HEK293 (cell line): Measurements from ENCODE around the gene SCAND1.

ENCODE experiments used
- CTCF ChIA-PET: fragments of 350-600 bp; formaldehyde crosslinking; extraction: SDS; loops from one replicate; lab custom pipeline; 2021; ENCODE audit warnings: antibody characterized with exemption; lab: Yijun Ruan, JAX
- POLR2A ChIA-PET: fragments of 300-600 bp; formaldehyde crosslinking; extraction: SDS; loops from one replicate; lab custom pipeline; 2020; ENCODE audit warnings: antibody characterized with exemption, inconsistent platforms; lab: Yijun Ruan, JAX
- H3K27ac ChIP-seq: fragments of 200-500 bp; sonication (Bioruptor generic); 2 replicates; pipeline ENCODE4 v1.5.1; 2014; ENCODE audit warnings: low read depth, low read length, control low read depth, inconsistent platforms; ENCODE audit errors: extremely low read depth
- H3K36me3 ChIP-seq, 2 experiments: fragments of 200-500 bp in 1 of 2; sonication (Bioruptor generic) in 1 of 2; 1 replicate in 1 of 2; 2 replicates in 1 of 2; pipeline ENCODE4 v1.5.1; 2014 to 2017; ENCODE audit warnings: inconsistent platforms in 2 of 2, low read length in 2 of 2; ENCODE audit not compliant: control insufficient read depth in 2 of 2, insufficient read depth in 1 of 2
- H3K4me1 ChIP-seq: fragments of 200-500 bp; sonication (Bioruptor generic); 2 replicates; pipeline ENCODE4 v1.5.1; 2014; ENCODE audit warnings: mild to moderate bottlenecking, low read length, inconsistent platforms; ENCODE audit not compliant: control insufficient read depth, insufficient read depth
- H3K4me3 ChIP-seq: 2 replicates; pipeline ENCODE4 v1.5.1; 2011; ENCODE audit warnings: low read depth, mild to moderate bottlenecking, control low read depth, low read length, moderate library complexity
- H3K9me3 ChIP-seq: fragments of 200-500 bp; sonication (Bioruptor generic); 2 replicates; pipeline ENCODE4 v1.5.1; 2014; ENCODE audit warnings: low read depth, low read length, inconsistent platforms; ENCODE audit not compliant: control insufficient read depth, insufficient read depth
- GLIS2 ChIP-seq: fragments of 450-650 bp; formaldehyde crosslinking; IDR thresholded peaks from 2 replicates; pipeline ENCODE4 v1.5.1; 2016; ENCODE audit warnings: missing biosample characterization, missing genetic modification characterization
- KLF1 ChIP-seq: fragments of 450-650 bp; formaldehyde crosslinking; IDR thresholded peaks from 2 replicates; pipeline ENCODE4 v1.5.1; 2016; ENCODE audit warnings: missing biosample characterization, missing genetic modification characterization
- KLF16 ChIP-seq: fragments of 450-650 bp; formaldehyde crosslinking; IDR thresholded peaks from 2 replicates; pipeline ENCODE4 v1.5.1; 2017; ENCODE audit warnings: missing biosample characterization, missing genetic modification characterization
- SETDB1 ChIP-seq: IDR thresholded peaks from one replicate; pipeline ENCODE4 v1.6.1; 2017; ENCODE audit warnings: mild to moderate bottlenecking, low read length, moderate library complexity, mixed read lengths; ENCODE audit not compliant: insufficient read length
- ZBTB17 ChIP-seq: fragments of 450-650 bp; formaldehyde crosslinking; IDR thresholded peaks from 2 replicates; pipeline ENCODE4 v1.5.1; 2016; ENCODE audit warnings: missing biosample characterization, missing genetic modification characterization
- ZFP37 ChIP-seq: fragments of 450-650 bp; formaldehyde crosslinking; IDR thresholded peaks from 2 replicates; pipeline ENCODE4 v1.5.1; 2016; ENCODE audit warnings: missing biosample characterization, missing genetic modification characterization
- ZNF140 ChIP-seq: fragments of 450-650 bp; formaldehyde crosslinking; IDR thresholded peaks from 2 replicates; pipeline ENCODE4 v1.5.1; 2016; ENCODE audit warnings: missing biosample characterization, missing genetic modification characterization
- ZNF169 ChIP-seq: fragments of 450-650 bp; formaldehyde crosslinking; IDR thresholded peaks from 2 replicates; pipeline ENCODE4 v1.5.1; 2016; ENCODE audit warnings: missing biosample characterization, missing genetic modification characterization
- ZNF221 ChIP-seq: fragments of 450-650 bp; formaldehyde crosslinking; IDR thresholded peaks from 2 replicates; pipeline ENCODE4 v1.5.1; 2017; ENCODE audit warnings: missing biosample characterization, missing genetic modification characterization, borderline replicate concordance
- ZNF335 ChIP-seq: fragments of 450-650 bp; formaldehyde crosslinking; conservative IDR thresholded peaks from 2 replicates; pipeline ENCODE4 v1.5.1; 2016; ENCODE audit warnings: missing biosample characterization, missing genetic modification characterization
- ZNF37A ChIP-seq: fragments of 450-650 bp; IDR thresholded peaks from 2 replicates; pipeline ENCODE4 v1.5.1; 2018; ENCODE audit warnings: missing biosample characterization, missing genetic modification characterization
- ZNF394 ChIP-seq: fragments of 450-650 bp; formaldehyde crosslinking; IDR thresholded peaks from 2 replicates; pipeline ENCODE4 v1.5.1; 2016; ENCODE audit warnings: missing biosample characterization, missing genetic modification characterization, mild to moderate bottlenecking, moderate library complexity, borderline replicate concordance
- ZNF501 ChIP-seq: fragments of 450-650 bp; formaldehyde crosslinking; IDR thresholded peaks from 2 replicates; pipeline ENCODE4 v1.5.1; 2016; ENCODE audit warnings: missing biosample characterization, missing genetic modification characterization
- ZNF558 ChIP-seq: fragments of 450-650 bp; formaldehyde crosslinking; IDR thresholded peaks from 2 replicates; pipeline ENCODE4 v1.5.1; 2016; ENCODE audit warnings: missing biosample characterization, missing genetic modification characterization
- ZNF561 ChIP-seq: fragments of 450-650 bp; IDR thresholded peaks from 2 replicates; pipeline ENCODE4 v1.5.1; 2018; ENCODE audit warnings: missing biosample characterization, missing genetic modification characterization, borderline replicate concordance
- ZNF600 ChIP-seq: fragments of 450-650 bp; formaldehyde crosslinking; IDR thresholded peaks from 2 replicates; pipeline ENCODE4 v1.5.1; 2016; ENCODE audit warnings: missing biosample characterization, missing genetic modification characterization
- ZSCAN30 ChIP-seq: fragments of 450-650 bp; IDR thresholded peaks from 2 replicates; pipeline ENCODE4 v1.5.1; 2018; ENCODE audit warnings: missing biosample characterization, mild to moderate bottlenecking, missing genetic modification characterization, moderate library complexity
- TF ChIP-seq, protein P1 (sequence below): fragments of 450-650 bp; formaldehyde crosslinking; IDR thresholded peaks from 2 replicates; pipeline ENCODE4 v1.5.1; 2016; ENCODE audit warnings: missing biosample characterization, missing genetic modification characterization
- TF ChIP-seq, protein P2 (sequence below): fragments of 450-650 bp; formaldehyde crosslinking; IDR thresholded peaks from 2 replicates; pipeline ENCODE4 v1.5.1; 2017; ENCODE audit warnings: missing biosample characterization, missing genetic modification characterization
- TF ChIP-seq, protein P3 (sequence below): fragments of 450-650 bp; formaldehyde crosslinking; IDR thresholded peaks from 2 replicates; pipeline ENCODE4 v1.5.1; 2016; ENCODE audit warnings: missing biosample characterization, missing genetic modification characterization
- TF ChIP-seq, protein P4 (sequence below): fragments of 450-650 bp; formaldehyde crosslinking; IDR thresholded peaks from 2 replicates; pipeline ENCODE4 v1.5.1; 2016; ENCODE audit warnings: missing biosample characterization, missing genetic modification characterization

SCAND1 gene

DNA sequence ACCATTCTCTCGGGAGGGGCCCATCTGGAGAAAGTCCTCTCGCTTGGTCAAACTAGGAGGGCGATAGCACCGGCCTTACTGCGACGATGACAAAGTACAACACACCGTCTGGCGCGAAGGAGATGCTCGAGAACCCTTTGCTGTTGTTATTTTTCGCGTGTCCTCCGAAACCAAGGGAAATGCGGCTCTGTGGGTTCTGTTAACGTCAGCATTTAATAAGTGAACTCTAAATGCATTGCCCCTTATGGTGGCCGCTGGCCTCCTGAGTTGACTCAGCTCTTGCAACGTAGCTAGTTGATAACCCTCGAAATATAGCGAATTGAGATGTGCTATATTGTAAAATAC lies 577 bp upstream of the SCAND1 start:
- ChIA-PET POLR2A (interaction anchor here (0.6 to 3.0 kb wide), 21 partner anchors 9 to 500 kb away, joined by 3 to 47 read pairs (median 4); partner anchors contain the start of genes CEP250, CNBD2, CPNE1 and NFS1), CTCF (interaction anchor here (0.5 to 3.9 kb wide), 37 partner anchors 9 to 505 kb away, joined by 3 to 46 read pairs (median 4); partner anchors contain the start of gene CNBD2)
- H3K4me1 ChIP-seq: no peaks in the 10 kb centered on the region
- TF ChIP-seq ZSCAN30 (tag by site-specific recombination) (peak; percentile 88), ZNF221 (tag by site-specific recombination) (no peak), ZNF561 (tag by site-specific recombination) (no peak), GLIS2 (tag by site-specific recombination) (peak; percentile 49; the same call in 1 of the 2 replicates), ZNF335 (peak; percentile 49), SETDB1 (peak; percentile 3)
- TF ChIP-seq, protein P1, sequence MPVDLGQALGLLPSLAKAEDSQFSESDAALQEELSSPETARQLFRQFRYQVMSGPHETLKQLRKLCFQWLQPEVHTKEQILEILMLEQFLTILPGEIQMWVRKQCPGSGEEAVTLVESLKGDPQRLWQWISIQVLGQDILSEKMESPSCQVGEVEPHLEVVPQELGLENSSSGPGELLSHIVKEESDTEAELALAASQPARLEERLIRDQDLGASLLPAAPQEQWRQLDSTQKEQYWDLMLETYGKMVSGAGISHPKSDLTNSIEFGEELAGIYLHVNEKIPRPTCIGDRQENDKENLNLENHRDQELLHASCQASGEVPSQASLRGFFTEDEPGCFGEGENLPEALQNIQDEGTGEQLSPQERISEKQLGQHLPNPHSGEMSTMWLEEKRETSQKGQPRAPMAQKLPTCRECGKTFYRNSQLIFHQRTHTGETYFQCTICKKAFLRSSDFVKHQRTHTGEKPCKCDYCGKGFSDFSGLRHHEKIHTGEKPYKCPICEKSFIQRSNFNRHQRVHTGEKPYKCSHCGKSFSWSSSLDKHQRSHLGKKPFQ (tag by site-specific recombination): 0 out of 2 replicates have a peak, but pooled peaks have one; percentile 4
- TF ChIP-seq, protein P2, sequence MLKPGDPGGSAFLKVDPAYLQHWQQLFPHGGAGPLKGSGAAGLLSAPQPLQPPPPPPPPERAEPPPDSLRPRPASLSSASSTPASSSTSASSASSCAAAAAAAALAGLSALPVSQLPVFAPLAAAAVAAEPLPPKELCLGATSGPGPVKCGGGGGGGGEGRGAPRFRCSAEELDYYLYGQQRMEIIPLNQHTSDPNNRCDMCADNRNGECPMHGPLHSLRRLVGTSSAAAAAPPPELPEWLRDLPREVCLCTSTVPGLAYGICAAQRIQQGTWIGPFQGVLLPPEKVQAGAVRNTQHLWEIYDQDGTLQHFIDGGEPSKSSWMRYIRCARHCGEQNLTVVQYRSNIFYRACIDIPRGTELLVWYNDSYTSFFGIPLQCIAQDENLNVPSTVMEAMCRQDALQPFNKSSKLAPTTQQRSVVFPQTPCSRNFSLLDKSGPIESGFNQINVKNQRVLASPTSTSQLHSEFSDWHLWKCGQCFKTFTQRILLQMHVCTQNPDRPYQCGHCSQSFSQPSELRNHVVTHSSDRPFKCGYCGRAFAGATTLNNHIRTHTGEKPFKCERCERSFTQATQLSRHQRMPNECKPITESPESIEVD (tag by site-specific recombination): no peak
- peak overlapping the region; percentile 89 for H3K27ac ChIP-seq
- peak overlapping the region; percentile 77 for H3K4me3 ChIP-seq
- no peaks in the 10 kb centered on the region for H3K9me3 ChIP-seq
- H3K36me3 ChIP-seq: peaks cover 0 to 10% of the 10 kb centered on the region in 2 experiments; a peak in 2 of 3 replicates

DNA sequence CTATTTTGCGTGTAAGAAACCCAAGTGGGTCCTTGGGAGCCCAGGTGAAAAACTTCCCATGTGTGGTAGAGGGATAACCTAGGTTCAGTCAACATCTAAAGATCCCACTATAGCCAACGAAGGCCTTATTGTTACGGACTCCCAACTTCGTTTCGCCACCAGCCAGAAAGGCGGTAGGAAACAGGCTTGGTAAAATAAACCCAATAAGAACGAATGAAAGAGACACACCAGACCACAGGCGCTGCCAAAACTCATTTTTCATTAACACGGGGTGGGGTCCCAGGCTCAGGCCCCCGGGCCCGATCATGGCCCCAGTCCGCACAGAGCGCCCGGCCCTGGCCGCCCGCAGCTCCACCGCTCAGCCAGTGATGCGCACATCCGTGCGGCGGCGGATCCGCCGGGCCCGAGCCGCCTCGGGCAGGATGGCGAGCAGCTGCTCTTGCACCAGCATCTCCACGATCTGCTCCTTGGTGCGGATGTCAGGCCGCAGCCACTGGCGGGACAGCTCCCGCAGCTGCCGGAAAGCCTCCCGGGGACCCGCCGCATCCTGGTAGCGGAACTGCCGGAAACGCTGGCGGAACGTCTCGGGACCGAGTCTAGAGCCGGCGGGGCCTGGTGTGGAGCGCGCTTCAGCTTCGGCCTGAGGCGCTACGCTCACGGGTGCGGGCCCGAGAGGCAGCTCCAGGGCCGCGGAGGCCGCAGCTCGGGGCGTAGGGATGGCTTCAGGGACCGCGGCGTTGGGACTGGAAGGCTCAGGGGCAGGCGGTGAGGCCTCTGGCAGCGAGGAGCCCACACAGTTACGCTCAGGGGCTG lies 709 bp downstream of the SCAND1 start:
- H3K9me3 ChIP-seq: no peaks in the 10 kb centered on the region
- H3K4me1 ChIP-seq: no peaks in the 10 kb centered on the region
- H3K27ac ChIP-seq: peak overlapping the region; percentile 89
- peak overlapping the region; percentile 77 for H3K4me3 ChIP-seq
- ChIA-PET POLR2A (interaction anchor here (0.6 to 3.0 kb wide), 23 partner anchors 9 to 499 kb away, joined by 3 to 47 read pairs (median 4); partner anchors contain the start of genes AAR2, CEP250, CNBD2 and CPNE1), CTCF (interaction anchor here (0.5 to 3.9 kb wide), 39 partner anchors 8 to 761 kb away, joined by 3 to 46 read pairs (median 4); partner anchors contain the start of genes AAR2 and CNBD2)
- peaks cover 0 to 20% of the 10 kb centered on the region in 2 experiments; a peak in 2 of 3 replicates for H3K36me3 ChIP-seq
- TF ChIP-seq ZNF394 (no peak), ZNF501 (tag by site-specific recombination) (0 out of 2 replicates have a peak, but pooled peaks have one; percentile 18), ZBTB17 (tag by site-specific recombination) (peak; percentile 48), KLF1 (tag by site-specific recombination) (no peak), ZNF600 (peak; percentile 75; the same call in 1 of the 2 replicates), ZNF140 (tag by site-specific recombination) (peak; percentile 18; the same call in 1 of the 2 replicates), ZNF335 (peak; percentile 90), ZNF169 (tag by site-specific recombination) (no peak), ZNF558 (tag by site-specific recombination) (no peak), ZNF37A (tag by site-specific recombination) (no peak), ZFP37 (tag by site-specific recombination) (peak; percentile 47), KLF16 (no peak)
- TF ChIP-seq, protein P3, sequence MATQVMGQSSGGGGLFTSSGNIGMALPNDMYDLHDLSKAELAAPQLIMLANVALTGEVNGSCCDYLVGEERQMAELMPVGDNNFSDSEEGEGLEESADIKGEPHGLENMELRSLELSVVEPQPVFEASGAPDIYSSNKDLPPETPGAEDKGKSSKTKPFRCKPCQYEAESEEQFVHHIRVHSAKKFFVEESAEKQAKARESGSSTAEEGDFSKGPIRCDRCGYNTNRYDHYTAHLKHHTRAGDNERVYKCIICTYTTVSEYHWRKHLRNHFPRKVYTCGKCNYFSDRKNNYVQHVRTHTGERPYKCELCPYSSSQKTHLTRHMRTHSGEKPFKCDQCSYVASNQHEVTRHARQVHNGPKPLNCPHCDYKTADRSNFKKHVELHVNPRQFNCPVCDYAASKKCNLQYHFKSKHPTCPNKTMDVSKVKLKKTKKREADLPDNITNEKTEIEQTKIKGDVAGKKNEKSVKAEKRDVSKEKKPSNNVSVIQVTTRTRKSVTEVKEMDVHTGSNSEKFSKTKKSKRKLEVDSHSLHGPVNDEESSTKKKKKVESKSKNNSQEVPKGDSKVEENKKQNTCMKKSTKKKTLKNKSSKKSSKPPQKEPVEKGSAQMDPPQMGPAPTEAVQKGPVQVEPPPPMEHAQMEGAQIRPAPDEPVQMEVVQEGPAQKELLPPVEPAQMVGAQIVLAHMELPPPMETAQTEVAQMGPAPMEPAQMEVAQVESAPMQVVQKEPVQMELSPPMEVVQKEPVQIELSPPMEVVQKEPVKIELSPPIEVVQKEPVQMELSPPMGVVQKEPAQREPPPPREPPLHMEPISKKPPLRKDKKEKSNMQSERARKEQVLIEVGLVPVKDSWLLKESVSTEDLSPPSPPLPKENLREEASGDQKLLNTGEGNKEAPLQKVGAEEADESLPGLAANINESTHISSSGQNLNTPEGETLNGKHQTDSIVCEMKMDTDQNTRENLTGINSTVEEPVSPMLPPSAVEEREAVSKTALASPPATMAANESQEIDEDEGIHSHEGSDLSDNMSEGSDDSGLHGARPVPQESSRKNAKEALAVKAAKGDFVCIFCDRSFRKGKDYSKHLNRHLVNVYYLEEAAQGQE: peak; percentile 81
- TF ChIP-seq, protein P4, sequence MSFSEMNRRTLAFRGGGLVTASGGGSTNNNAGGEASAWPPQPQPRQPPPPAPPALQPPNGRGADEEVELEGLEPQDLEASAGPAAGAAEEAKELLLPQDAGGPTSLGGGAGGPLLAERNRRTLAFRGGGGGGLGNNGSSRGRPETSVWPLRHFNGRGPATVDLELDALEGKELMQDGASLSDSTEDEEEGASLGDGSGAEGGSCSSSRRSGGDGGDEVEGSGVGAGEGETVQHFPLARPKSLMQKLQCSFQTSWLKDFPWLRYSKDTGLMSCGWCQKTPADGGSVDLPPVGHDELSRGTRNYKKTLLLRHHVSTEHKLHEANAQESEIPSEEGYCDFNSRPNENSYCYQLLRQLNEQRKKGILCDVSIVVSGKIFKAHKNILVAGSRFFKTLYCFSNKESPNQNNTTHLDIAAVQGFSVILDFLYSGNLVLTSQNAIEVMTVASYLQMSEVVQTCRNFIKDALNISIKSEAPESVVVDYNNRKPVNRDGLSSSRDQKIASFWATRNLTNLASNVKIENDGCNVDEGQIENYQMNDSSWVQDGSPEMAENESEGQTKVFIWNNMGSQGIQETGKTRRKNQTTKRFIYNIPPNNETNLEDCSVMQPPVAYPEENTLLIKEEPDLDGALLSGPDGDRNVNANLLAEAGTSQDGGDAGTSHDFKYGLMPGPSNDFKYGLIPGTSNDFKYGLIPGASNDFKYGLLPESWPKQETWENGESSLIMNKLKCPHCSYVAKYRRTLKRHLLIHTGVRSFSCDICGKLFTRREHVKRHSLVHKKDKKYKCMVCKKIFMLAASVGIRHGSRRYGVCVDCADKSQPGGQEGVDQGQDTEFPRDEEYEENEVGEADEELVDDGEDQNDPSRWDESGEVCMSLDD: no peak; the same call in 1 of the 2 replicates
